GM12892 (cell line): Measurements from ENCODE around the gene LSMEM2.

Experiments
- POLR2A ChIP-seq: IDR thresholded peaks from 2 replicates; pipeline ENCODE4 v1.6.1; 2011; ENCODE audit warnings: low read depth, low read length, control low read depth
- POLR2AphosphoS5 ChIP-seq: IDR thresholded peaks from 2 replicates; pipeline ENCODE4 v1.6.1; 2011; ENCODE audit warnings: low read depth, low read length, control low read depth
- TAF1 ChIP-seq: IDR thresholded peaks from 2 replicates; pipeline ENCODE4 v1.6.1; 2011; ENCODE audit warnings: low read depth, mild to moderate bottlenecking, control low read depth, low read length, borderline replicate concordance

DNA sequence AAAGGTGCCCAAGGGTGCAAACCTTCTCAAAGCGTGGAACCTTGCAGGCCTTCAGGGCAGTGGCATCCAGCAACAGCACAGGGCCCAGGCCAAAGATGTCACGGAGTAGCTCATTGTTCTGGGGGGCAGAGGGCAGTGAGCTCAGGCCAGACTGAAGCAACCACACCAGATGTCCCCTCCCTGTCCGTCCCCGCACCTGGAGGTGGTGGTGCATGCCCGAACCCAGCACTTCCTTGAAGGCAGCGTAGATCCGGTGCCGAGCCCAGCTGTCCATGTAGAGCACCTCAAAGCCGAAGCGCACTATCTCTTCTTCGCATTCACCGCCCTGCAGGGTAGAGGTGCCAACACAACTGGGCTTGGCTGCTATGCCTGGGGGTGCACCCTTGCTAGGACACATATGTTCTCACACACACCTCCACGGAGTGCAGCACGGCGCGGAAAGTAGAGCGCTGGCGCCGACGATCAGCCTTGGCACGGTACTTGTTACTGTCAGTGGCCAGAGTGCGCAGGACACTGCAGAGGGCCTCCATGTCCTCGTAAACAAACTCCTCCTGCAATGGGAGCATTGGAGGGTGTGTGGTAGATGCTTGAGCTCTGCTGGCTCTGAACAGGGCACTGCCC, 9.6 kb downstream of the LSMEM2 start:
- TF ChIP-seq POLR2A (no peak), TAF1 (no peak), POLR2AphosphoS5 (no peak)
